GM23338 (cell line): ENCODE data around the gene CNTNAP2. TPM values are rescaled to one million over a fixed set of nuclear protein-coding genes. Genes with fewer than 3 reads are reported as not detected.

ENCODE experiments used
- ATAC-seq: fragments of 200-7000 bp; cut with Tn5 transposase; 3 replicates; pipeline ENCODE4 v1.9.1; 2020
- DNase-seq: peaks from one replicate; pipeline ENCODE4 v3.0.0-alpha.2; 2015; ENCODE audit warnings: low spot score
- H2AFZ ChIP-seq: fragments of 200-600 bp; sonication (generic); 2 replicates; pipeline ENCODE4 v1.8.0; 2016; ENCODE audit warnings: antibody characterized with exemption, mild to moderate bottlenecking, moderate library complexity
- H3F3A ChIP-seq: fragments of 200-600 bp; sonication (generic); replicated peaks from 2 replicates; pipeline ENCODE4 v1.8.0; 2017; ENCODE audit warnings: antibody characterized with exemption, mixed run types, low read depth
- H3K27ac ChIP-seq: fragments of 200-600 bp; sonication (generic); 2 replicates; pipeline ENCODE4 v1.6.1; 2016; ENCODE audit warnings: low read depth
- H3K27me3 ChIP-seq: fragments of 200-600 bp; sonication (generic); 2 replicates; pipeline ENCODE4 v1.8.0; 2016; ENCODE audit warnings: mild to moderate bottlenecking, mixed run types, moderate library complexity; ENCODE audit not compliant: insufficient read depth
- H3K36me3 ChIP-seq: fragments of 200-600 bp; sonication (generic); 2 replicates; pipeline ENCODE4 v1.8.0; 2016; ENCODE audit warnings: mild to moderate bottlenecking; ENCODE audit not compliant: insufficient read depth
- H3K4me1 ChIP-seq: fragments of 200-600 bp; sonication (generic); 2 replicates; pipeline ENCODE4 v1.8.0; 2016; ENCODE audit warnings: mild to moderate bottlenecking, moderate library complexity; ENCODE audit not compliant: insufficient read depth
- H3K4me2 ChIP-seq: fragments of 200-600 bp; sonication (generic); 2 replicates; pipeline ENCODE4 v1.7.1; 2017; ENCODE audit warnings: mixed run types
- H3K4me3 ChIP-seq: fragments of 200-600 bp; sonication (generic); 2 replicates; pipeline ENCODE4 v1.6.1; 2016; ENCODE audit warnings: mixed run types
- H3K79me2 ChIP-seq: fragments of 200-600 bp; sonication (generic); replicated peaks from 2 replicates; pipeline ENCODE4 v1.8.0; 2017; ENCODE audit warnings: mild to moderate bottlenecking; ENCODE audit not compliant: insufficient read depth
- H3K9me2 ChIP-seq: fragments of 200-600 bp; sonication (generic); 2 replicates; pipeline ENCODE4 v1.8.0; 2017; ENCODE audit not compliant: insufficient read depth
- H4K20me1 ChIP-seq: fragments of 200-600 bp; sonication (generic); replicated peaks from 2 replicates; pipeline ENCODE4 v1.8.0; 2017; ENCODE audit warnings: mild to moderate bottlenecking; ENCODE audit not compliant: insufficient read depth
- H3K27ac Mint-ChIP-seq: 2 replicates; pipeline ENCODE4 v1.8.0; 2020; ENCODE audit warnings: inconsistent platforms, mild to moderate bottlenecking, moderate library complexity, mixed read lengths
- H3K27me3 Mint-ChIP-seq: 3 replicates; pipeline ENCODE4 v1.8.0; 2022; ENCODE audit warnings: low read depth, mild to moderate bottlenecking, moderate library complexity, mixed read lengths, inconsistent platforms; ENCODE audit not compliant: insufficient read depth, poor library complexity
- H3K36me3 Mint-ChIP-seq: 3 replicates; pipeline ENCODE4 v1.8.0; 2021; ENCODE audit warnings: low read depth, mild to moderate bottlenecking, inconsistent platforms, moderate library complexity, mixed read lengths
- H3K4me1 Mint-ChIP-seq: 3 replicates; pipeline ENCODE4 v1.8.0; 2020; ENCODE audit warnings: mild to moderate bottlenecking, inconsistent platforms, mixed read lengths
- H3K4me3 Mint-ChIP-seq: 3 replicates; pipeline ENCODE4 v1.8.0; 2021; ENCODE audit warnings: moderate library complexity, mild to moderate bottlenecking, inconsistent platforms, mixed read lengths
- H3K9me3 Mint-ChIP-seq: 3 replicates; pipeline ENCODE4 v1.8.0; 2020; ENCODE audit warnings: moderate library complexity, mild to moderate bottlenecking, inconsistent platforms, mixed read lengths
- ZNF462 ChIP-seq: fragments of 250-450 bp; sonication (Bioruptor Pico); IDR thresholded peaks from 2 replicates; pipeline ENCODE4 v1.5.0; 2020; ENCODE audit warnings: mild to moderate bottlenecking, moderate library complexity
- polyA plus RNA-seq: library from polyadenylated mRNA; unstranded; fragments of >200 nt; fragmentation: Nextera tagmentation; extraction: Ambion mirVana; gene quantifications from 2 replicates; pipeline ENCODE4 v1.2.1, GENCODE V29; 2016
- total RNA-seq: library from RNA; depleted of rRNA; stranded (reverse); fragments of >200 nt; shearing (Covaris generic); gene quantifications from 2 replicates; pipeline ENCODE4 v1.2.3, GENCODE V29; 2014

The CNTNAP2 gene
- total and polyA plus RNA-seq, 2 experiments from 2014 or later: 38.2 to 61.3 TPM

- Mint-ChIP-seq H3K4me3 (no peak overlapping the region), H3K27me3 (no peaks in the 10 kb centered on the region)
Measured at GRCh38 chr7:146514304-146514703, 397.7 kb downstream of the CNTNAP2 start.

More at GRCh38 chr7:146514304-146514703, 397.7 kb downstream of the CNTNAP2 start:
- no peak overlapping the region for H3K27ac Mint-ChIP-seq
- Histone ChIP-seq H3K4me1 (no peaks in the 10 kb centered on the region), H3F3A (no peaks in the 10 kb centered on the region), H3K27ac (no peak overlapping the region), H2AFZ (no peak overlapping the region), H3K36me3 (peaks cover 8% of the 10 kb centered on the region; the same call in 1 of the 2 replicates), H3K27me3 (no peaks in the 10 kb centered on the region), H3K4me3 (no peak overlapping the region), H3K4me2 (no peak overlapping the region), H4K20me1 (no peaks in the 10 kb centered on the region), H3K9me2 (no peaks in the 10 kb centered on the region), H3K79me2 (no peaks in the 10 kb centered on the region)
- ATAC-seq (no peak), DNase-seq (no peak)
- peaks cover 55% of the 10 kb centered on the region for H3K9me3 Mint-ChIP-seq
- peaks cover 18% of the 10 kb centered on the region for H3K36me3 Mint-ChIP-seq
- H3K4me1 Mint-ChIP-seq: peaks cover 5% of the 10 kb centered on the region
- no peak for TF ChIP-seq ZNF462 (CRISPR knock-in tag)
